Activated CD4-positive, alpha-beta T cell treated with anti-CD3 and anti-CD28 coated beads for 48 hours (primary cell): ENCODE data around the gene CHCHD2.
"Not testable (repeated sequence)": the region's sequence is repeated elsewhere in the genome, so short reads cannot be mapped to it uniquely, and the experiment has no call there.

ENCODE experiments used
- DNase-seq: peaks from one replicate; pipeline ENCODE4 v3.0.0-alpha.2; 2020

Gene CHCHD2

GRCh38 chr7:56081626-56082340, 24.5 kb downstream of the CHCHD2 start:
- DNase-seq, result no peak

GRCh38 chr7:56080726-56081435, 25.4 kb downstream of the CHCHD2 start:
- not testable (repeated sequence) for DNase-seq

GRCh38 chr7:56079450-56080185, 26.7 kb downstream of the CHCHD2 start:
- no peak for DNase-seq

GRCh38 chr7:56078196-56078595, 28.1 kb downstream of the CHCHD2 start:
- DNase-seq, result no peak

GRCh38 chr7:56077681-56078080, 28.6 kb downstream of the CHCHD2 start:
- DNase-seq, result no peak

- peak; percentile 77 for DNase-seq
These were observed 31.9 kb downstream of the CHCHD2 start for GRCh38 chr7:56074371-56074791.

GRCh38 chr7:56066376-56066775, 39.9 kb downstream of the CHCHD2 start:
- not testable (repeated sequence) for DNase-seq

- DNase-seq, result peak; percentile 92
These were observed 42.2 kb downstream of the CHCHD2 start, which contains the start of gene SUMF2 for GRCh38 chr7:56063882-56064625. TSS of gene SUMF2 (plus strand) at chr7:56064286. CDS start at chr7:56064312, 26 bp downstream.

- no peak for DNase-seq
These were observed 42.8 kb downstream of the CHCHD2 start for GRCh38 chr7:56063500-56063881.

- DNase-seq, result no peak
These were observed 43.9 kb downstream of the CHCHD2 start for GRCh38 chr7:56062382-56062781.

GRCh38 chr7:56053993-56054392, 52.3 kb downstream of the CHCHD2 start:
- no peak for DNase-seq

GRCh38 chr7:56053379-56053778, 52.9 kb downstream of the CHCHD2 start:
- DNase-seq, result no peak
